Type B pancreatic cell (in vitro differentiated cells): ENCODE measurements around the gene KRT72. TPM values are rescaled to one million over a fixed set of nuclear protein-coding genes. Genes with fewer than 3 reads are reported as not detected.

Source experiments
- DNase-seq: peaks from one replicate; pipeline ENCODE4 v3.0.0; 2021; ENCODE audit warnings: mixed read lengths; ENCODE audit not compliant: unreplicated experiment; ENCODE audit errors: extremely low spot score
- H3K27ac Mint-ChIP-seq: 2 replicates; pipeline ENCODE4 v1.8.0; 2021; ENCODE audit warnings: mild to moderate bottlenecking, mixed read lengths
- H3K27me3 Mint-ChIP-seq: 2 replicates; pipeline ENCODE4 v1.8.0; 2021; ENCODE audit warnings: mixed read lengths
- H3K36me3 Mint-ChIP-seq: 2 replicates; pipeline ENCODE4 v1.8.0; 2021; ENCODE audit warnings: mixed read lengths
- H3K4me1 Mint-ChIP-seq: one replicate; pipeline ENCODE4 v1.8.0; 2021; ENCODE audit warnings: mixed read lengths; ENCODE audit not compliant: unreplicated experiment
- H3K4me3 Mint-ChIP-seq: 2 replicates; pipeline ENCODE4 v1.8.0; 2021; ENCODE audit warnings: mild to moderate bottlenecking, mixed read lengths
- H3K9me3 Mint-ChIP-seq: 2 replicates; pipeline ENCODE4 v1.8.0; 2021; ENCODE audit warnings: mixed read lengths
- total RNA-seq: library from RNA; stranded (reverse); gene quantifications from 2 replicates; pipeline ENCODE4 v1.2.1, GENCODE V29; 2021; ENCODE audit warnings: low replicate concordance
- TF ChIP-seq, protein P1 (sequence below): fragments of 200-600 bp; sonication (generic); conservative IDR thresholded peaks from 2 replicates; pipeline ENCODE4 v1.5.0; 2021; ENCODE audit warnings: antibody characterized with exemption, mild to moderate bottlenecking

KRT72 gene
- total RNA-seq, 1 donor from 2014 or later: 0.48 TPM

- no peak for DNase-seq
- no peaks in the 10 kb centered on the region for H3K9me3 Mint-ChIP-seq
- H3K27me3 Mint-ChIP-seq: peaks cover 8% of the 10 kb centered on the region
- no peaks in the 10 kb centered on the region for H3K36me3 Mint-ChIP-seq
- H3K27ac Mint-ChIP-seq: no peak overlapping the region
- TF ChIP-seq, protein P1, sequence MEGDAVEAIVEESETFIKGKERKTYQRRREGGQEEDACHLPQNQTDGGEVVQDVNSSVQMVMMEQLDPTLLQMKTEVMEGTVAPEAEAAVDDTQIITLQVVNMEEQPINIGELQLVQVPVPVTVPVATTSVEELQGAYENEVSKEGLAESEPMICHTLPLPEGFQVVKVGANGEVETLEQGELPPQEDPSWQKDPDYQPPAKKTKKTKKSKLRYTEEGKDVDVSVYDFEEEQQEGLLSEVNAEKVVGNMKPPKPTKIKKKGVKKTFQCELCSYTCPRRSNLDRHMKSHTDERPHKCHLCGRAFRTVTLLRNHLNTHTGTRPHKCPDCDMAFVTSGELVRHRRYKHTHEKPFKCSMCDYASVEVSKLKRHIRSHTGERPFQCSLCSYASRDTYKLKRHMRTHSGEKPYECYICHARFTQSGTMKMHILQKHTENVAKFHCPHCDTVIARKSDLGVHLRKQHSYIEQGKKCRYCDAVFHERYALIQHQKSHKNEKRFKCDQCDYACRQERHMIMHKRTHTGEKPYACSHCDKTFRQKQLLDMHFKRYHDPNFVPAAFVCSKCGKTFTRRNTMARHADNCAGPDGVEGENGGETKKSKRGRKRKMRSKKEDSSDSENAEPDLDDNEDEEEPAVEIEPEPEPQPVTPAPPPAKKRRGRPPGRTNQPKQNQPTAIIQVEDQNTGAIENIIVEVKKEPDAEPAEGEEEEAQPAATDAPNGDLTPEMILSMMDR: no peak
- H3K4me1 Mint-ChIP-seq: peaks cover 11% of the 10 kb centered on the region
- no peak overlapping the region for H3K4me3 Mint-ChIP-seq
These were observed 13.7 kb downstream of the KRT72 start for GRCh38 chr12:52587563-52587962.

DNA sequence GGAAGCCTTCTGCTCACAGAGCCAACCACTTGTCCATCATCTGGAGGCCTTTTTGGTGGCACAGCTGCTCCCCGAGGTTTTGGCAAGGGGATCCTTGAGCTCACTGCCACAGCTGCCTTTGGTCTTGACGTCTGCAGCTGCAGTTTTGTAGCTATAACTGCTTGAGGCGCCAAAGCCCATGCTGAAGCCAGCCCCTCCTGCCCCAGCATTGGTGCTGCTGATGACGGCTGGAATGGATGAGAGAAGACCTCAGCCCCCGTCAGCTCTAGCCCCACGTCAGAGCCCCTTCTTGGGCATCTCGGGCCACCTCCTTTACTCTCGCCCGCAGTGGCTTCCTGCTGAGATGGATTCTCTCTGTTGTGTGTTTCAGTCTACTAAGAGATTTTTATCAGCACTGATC, 15.3 kb downstream of the KRT72 start:
- Mint-ChIP-seq H3K9me3 (no peaks in the 10 kb centered on the region), H3K4me1 (peaks cover 11% of the 10 kb centered on the region), H3K27ac (no peak overlapping the region), H3K36me3 (no peaks in the 10 kb centered on the region), H3K4me3 (no peak overlapping the region), H3K27me3 (peaks cover 8% of the 10 kb centered on the region)
- TF ChIP-seq, protein P1: no peak
- DNase-seq: no peak

- no peaks in the 10 kb centered on the region for H3K36me3 Mint-ChIP-seq
- DNase-seq: no peak
- TF ChIP-seq, protein P1: no peak
- H3K4me1 Mint-ChIP-seq: peaks cover 19% of the 10 kb centered on the region
- H3K27me3 Mint-ChIP-seq: peaks cover 8% of the 10 kb centered on the region
- H3K4me3 Mint-ChIP-seq: no peak overlapping the region
- H3K9me3 Mint-ChIP-seq: no peaks in the 10 kb centered on the region
- no peak overlapping the region for H3K27ac Mint-ChIP-seq
These were observed 16.2 kb downstream of the KRT72 start for GRCh38 chr12:52585066-52585465.

DNA sequence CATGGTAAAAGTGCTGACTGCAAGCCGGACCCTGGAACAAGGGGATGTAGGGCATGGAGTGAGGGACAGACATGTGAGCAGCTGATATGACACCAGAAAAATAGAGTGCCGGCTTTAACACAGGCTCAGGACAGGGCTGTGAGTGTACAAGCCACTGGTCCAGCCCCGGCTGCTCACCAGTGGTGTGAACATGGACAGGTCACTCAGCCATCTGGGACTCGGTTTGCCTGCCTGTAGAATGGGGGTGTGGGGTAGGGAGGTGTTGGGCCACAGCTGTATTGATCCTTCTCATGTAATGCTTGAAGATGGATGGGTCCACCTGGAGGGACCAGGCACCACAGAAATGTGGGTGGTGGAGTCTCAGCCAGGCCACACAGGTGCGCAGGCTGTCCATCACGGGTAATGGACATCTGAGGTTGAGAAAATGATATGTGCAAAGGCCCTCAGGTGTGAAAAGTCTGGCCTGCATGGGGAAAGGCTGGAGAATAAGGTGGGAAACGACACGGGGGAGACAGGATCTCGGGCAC, 17.0 kb downstream of the KRT72 start:
- H3K27me3 Mint-ChIP-seq: peaks cover 8% of the 10 kb centered on the region
- no peaks in the 10 kb centered on the region for H3K9me3 Mint-ChIP-seq
- DNase-seq: no peak
- no peak overlapping the region for H3K27ac Mint-ChIP-seq
- TF ChIP-seq, protein P1: no peak
- H3K36me3 Mint-ChIP-seq: no peaks in the 10 kb centered on the region
- peaks cover 23% of the 10 kb centered on the region for H3K4me1 Mint-ChIP-seq
- no peak overlapping the region for H3K4me3 Mint-ChIP-seq

- H3K9me3 Mint-ChIP-seq: no peaks in the 10 kb centered on the region
- H3K36me3 Mint-ChIP-seq: no peaks in the 10 kb centered on the region
- peaks cover 8% of the 10 kb centered on the region for H3K27me3 Mint-ChIP-seq
- H3K4me3 Mint-ChIP-seq: no peak overlapping the region
- peak overlapping the region; percentile 83 for H3K27ac Mint-ChIP-seq
- H3K4me1 Mint-ChIP-seq: peaks cover 23% of the 10 kb centered on the region
- no peak for DNase-seq
- TF ChIP-seq, protein P1: peak; percentile 82
These were observed 18.2 kb downstream of the KRT72 start for GRCh38 chr12:52582971-52583456.
